SU-DHL-6 (cell line): Measurements from ENCODE around the gene TNS3.

Source experiments
- H2AFZ ChIP-seq: fragments of 200-600 bp; sonication (generic); 2 replicates; pipeline ENCODE4 v1.6.1; 2014; ENCODE audit warnings: low read depth, mild to moderate bottlenecking, moderate library complexity, mixed read lengths, antibody characterized with exemption, low read length; ENCODE audit not compliant: severe bottlenecking
- H3F3A ChIP-seq: fragments of 200-600 bp; shearing (Covaris generic); 2 replicates; pipeline ENCODE4 v1.6.0; 2016; ENCODE audit warnings: antibody characterized with exemption, mild to moderate bottlenecking; ENCODE audit not compliant: insufficient read depth
- H3K27ac ChIP-seq: fragments of 200-600 bp; sonication (generic); 2 replicates; pipeline ENCODE4 v1.5.1; 2016; ENCODE audit warnings: low read depth, mild to moderate bottlenecking, low read length, moderate library complexity, mixed read lengths
- H3K27me3 ChIP-seq: fragments of 200-600 bp; sonication (generic), shearing (Covaris generic); 2 replicates; pipeline ENCODE4 v1.6.0; 2014; ENCODE audit warnings: mild to moderate bottlenecking, low read length
- H3K36me3 ChIP-seq: fragments of 200-600 bp; sonication (generic); 2 replicates; pipeline ENCODE4 v1.6.1; 2014; ENCODE audit warnings: mild to moderate bottlenecking, low read length, mixed read lengths
- H3K4me2 ChIP-seq: fragments of 300-600, 200-600 bp; shearing (Covaris generic), sonication (generic); 2 replicates; pipeline ENCODE4 v1.6.0; 2014; ENCODE audit warnings: low read length, low read depth, mild to moderate bottlenecking; ENCODE audit not compliant: poor library complexity, severe bottlenecking
- H3K4me3 ChIP-seq: fragments of 200-600 bp; sonication (generic); 2 replicates; pipeline ENCODE4 v1.5.1; 2014; ENCODE audit warnings: antibody characterized with exemption, low read length, mild to moderate bottlenecking, mixed read lengths; ENCODE audit not compliant: insufficient read depth, poor library complexity, severe bottlenecking
- H3K79me2 ChIP-seq: fragments of 200-600 bp; sonication (generic); 2 replicates; pipeline ENCODE4 v1.6.1; 2014; ENCODE audit warnings: mild to moderate bottlenecking, low read length, moderate library complexity; ENCODE audit not compliant: insufficient read depth
- H3K9ac ChIP-seq: fragments of 200-600 bp; sonication (generic); 2 replicates; pipeline ENCODE4 v1.7.0; 2014; ENCODE audit warnings: mild to moderate bottlenecking, low read length
- H3K9me2 ChIP-seq: fragments of 200-600 bp; sonication (generic); replicated peaks from 2 replicates; pipeline ENCODE4 v1.6.1; 2014; ENCODE audit warnings: low read length; ENCODE audit not compliant: insufficient read depth
- H3K9me3 ChIP-seq: fragments of 200-600 bp; sonication (generic); 2 replicates; pipeline ENCODE4 v1.6.1; 2014; ENCODE audit warnings: low read length, mixed read lengths; ENCODE audit not compliant: insufficient read depth
- H4K20me1 ChIP-seq: fragments of 200-600 bp; sonication (generic); 2 replicates; pipeline ENCODE4 v1.6.1; 2014; ENCODE audit warnings: low read depth, mild to moderate bottlenecking, antibody characterized with exemption, low read length, moderate library complexity, mixed read lengths
- CTCF ChIP-seq: fragments of 200-600 bp; sonication (generic); IDR thresholded peaks from one replicate; pipeline ENCODE4 v1.5.1; 2017; ENCODE audit warnings: antibody characterized with exemption, mild to moderate bottlenecking, low read length, moderate library complexity; ENCODE audit not compliant: insufficient read depth, poor library complexity, severe bottlenecking
- EZH2phosphoT487 ChIP-seq: fragments of 200-600 bp; sonication (generic), shearing (Covaris generic); conservative IDR thresholded peaks from 2 replicates; pipeline ENCODE4 v1.6.1; 2018; ENCODE audit warnings: mild to moderate bottlenecking, antibody characterized with exemption, low read length, moderate library complexity, mixed read lengths

TNS3 gene

GRCh38 chr7:47489624-47490023 lies 92.3 kb downstream of the TNS3 start:
- Histone ChIP-seq H3K79me2 (peaks cover 29% of the 10 kb centered on the region), H3K4me2 (no peak overlapping the region)

GRCh38 chr7:47488969-47489342 lies 93.0 kb downstream of the TNS3 start:
- no peak overlapping the region for H3K27ac ChIP-seq
- H4K20me1 ChIP-seq: no peaks in the 10 kb centered on the region
- peaks cover 26% of the 10 kb centered on the region for H3K79me2 ChIP-seq

More at GRCh38 chr7:47489624-47490023, 92.3 kb downstream of the TNS3 start:
- Histone ChIP-seq H3K9me2 (no peaks in the 10 kb centered on the region), H3K36me3 (no peaks in the 10 kb centered on the region), H3F3A (no peaks in the 10 kb centered on the region), H3K9me3 (no peaks in the 10 kb centered on the region), H3K9ac (no peak overlapping the region), H3K27me3 (no peaks in the 10 kb centered on the region), H3K4me3 (no peak overlapping the region), H3K27ac (no peak overlapping the region), H2AFZ (no peak overlapping the region), H4K20me1 (no peaks in the 10 kb centered on the region)
- no peak for TF ChIP-seq CTCF
- TF ChIP-seq EZH2phosphoT487: no peak

DNA sequence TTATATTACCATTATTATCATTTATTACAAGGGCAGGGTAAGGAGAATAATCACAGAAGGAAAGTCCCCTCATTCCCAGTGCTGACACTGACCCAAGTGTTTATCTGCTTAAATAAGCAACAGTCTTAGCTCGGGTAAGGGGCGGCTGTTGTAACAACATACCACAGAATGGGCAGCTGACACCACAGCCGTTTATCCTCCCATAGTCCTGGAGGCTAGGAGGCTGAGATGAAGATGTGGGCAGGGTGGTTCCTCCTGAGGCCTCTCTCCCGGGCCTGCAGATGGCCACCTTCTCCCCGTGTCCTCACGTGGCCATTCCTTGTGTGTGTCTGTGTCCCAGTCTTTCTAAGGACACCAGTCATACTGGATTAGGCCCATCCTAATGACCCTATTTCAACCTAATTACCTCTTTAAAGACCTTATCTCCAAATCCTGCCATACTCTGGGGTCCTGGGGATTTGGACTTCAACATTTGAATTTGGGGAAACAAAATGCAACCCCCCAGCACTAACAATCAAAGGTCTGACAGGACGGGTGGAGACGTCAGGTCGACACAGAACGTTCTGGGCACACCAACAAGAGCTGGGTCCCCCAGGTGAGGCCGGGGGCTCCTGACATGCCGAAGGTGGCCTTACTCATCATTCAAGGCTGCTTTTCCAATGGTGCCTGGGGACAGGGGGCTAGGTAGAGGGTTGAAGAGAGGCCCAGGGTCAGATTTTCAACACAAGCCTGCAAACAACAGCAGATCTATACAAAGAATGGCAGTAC lies 93.5 kb downstream of the TNS3 start:
- H3K4me3 ChIP-seq: no peak overlapping the region

More at GRCh38 chr7:47488969-47489342, 93.0 kb downstream of the TNS3 start:
- Histone ChIP-seq H3K27me3 (no peaks in the 10 kb centered on the region), H2AFZ (no peak overlapping the region), H3K9me2 (no peaks in the 10 kb centered on the region), H3K9me3 (no peaks in the 10 kb centered on the region), H3F3A (no peaks in the 10 kb centered on the region), H3K9ac (no peak overlapping the region), H3K4me3 (no peak overlapping the region), H3K36me3 (no peaks in the 10 kb centered on the region), H3K4me2 (no peak overlapping the region)
- TF ChIP-seq CTCF (no peak), EZH2phosphoT487 (no peak)

More for the DNA sequence above, 93.5 kb downstream of the TNS3 start:
- TF ChIP-seq EZH2phosphoT487 (no peak), CTCF (no peak)
- H3K79me2 ChIP-seq: peaks cover 23% of the 10 kb centered on the region
- no peak overlapping the region for H2AFZ ChIP-seq
- H3K36me3 ChIP-seq: no peaks in the 10 kb centered on the region
- H3K27me3 ChIP-seq: no peaks in the 10 kb centered on the region
- no peaks in the 10 kb centered on the region for H3K9me2 ChIP-seq
- H3K27ac ChIP-seq: no peak overlapping the region
- H4K20me1 ChIP-seq: no peaks in the 10 kb centered on the region
- H3K9ac ChIP-seq: no peak overlapping the region
- H3K4me2 ChIP-seq: no peak overlapping the region
- no peaks in the 10 kb centered on the region for H3K9me3 ChIP-seq
- no peaks in the 10 kb centered on the region for H3F3A ChIP-seq
